Fibroblast of lung (primary cell): ENCODE results near the gene ZNF639.

Source experiments
- CTCF ChIP-seq, 2 donors: IDR thresholded peaks in 1 of 2; conservative IDR thresholded peaks in 1 of 2; 1 replicate in 1 of 2; 2 replicates in 1 of 2; pipeline ENCODE4 v1.5.1; 2011 to 2012; ENCODE audit warnings: low read length in 2 of 2, control low read depth in 1 of 2, inconsistent platforms in 1 of 2, low read depth in 1 of 2, mild to moderate bottlenecking in 1 of 2
- EZH2 ChIP-seq: IDR thresholded peaks from 2 replicates; pipeline ENCODE4 v1.5.1; 2012; ENCODE audit warnings: low read length, control low read depth, mild to moderate bottlenecking; ENCODE audit errors: missing control alignments

- TF ChIP-seq CTCF (conservative IDR thresholded peaks at IDR 0.05 in 1 of 2, IDR thresholded peaks at IDR 0.05 in 1 of 2; ENCODE audit: low read depth in 1 of 2, low read length in 2 of 2), result no peak
- TF ChIP-seq EZH2, result no peak
Observed at GRCh38 chr3:179375091-179375999, 52.5 kb downstream of the ZNF639 start.
